B cell (primary cell): ENCODE measurements around the gene HOXC13. TPM values are rescaled to one million over a fixed set of nuclear protein-coding genes. Genes with fewer than 3 reads are reported as not detected.

Experiments used
- ATAC-seq: fragments of 200-7000 bp; cut with Tn5 transposase; one replicate; pipeline ENCODE4 v1.10.0; 2021; ENCODE audit warnings: low read depth, mild to moderate bottlenecking, moderate number of reproducible peaks, moderate library complexity
- CTCF ChIA-PET: fragments of 350-600 bp; sonication (Branson Sonifier 250); formaldehyde crosslinking; loops from one replicate; lab custom pipeline; 2021; ENCODE audit warnings: antibody characterized with exemption, inconsistent platforms; lab: Charles Lee
- POLR2A ChIA-PET: fragments of 350-600 bp; sonication (Branson Sonifier 250); formaldehyde crosslinking; loops from one replicate; lab custom pipeline; 2021; ENCODE audit warnings: antibody characterized with exemption; lab: Charles Lee
- DNase-seq: peaks from one replicate; pipeline ENCODE4 v3.0.0; 2013
- H2AFZ ChIP-seq: 2 replicates; pipeline ENCODE4 v1.6.1; 2012; ENCODE audit warnings: mild to moderate bottlenecking, low read depth, low read length; ENCODE audit not compliant: insufficient read depth, poor library complexity, severe bottlenecking
- H3K27ac ChIP-seq, 2 donors: 1 replicate in 1 of 2; 2 replicates in 1 of 2; pipeline ENCODE4 v1.5.1; 2012 to 2013; ENCODE audit warnings: low read length in 2 of 2, mild to moderate bottlenecking in 2 of 2, moderate library complexity in 1 of 2
- H3K27me3 ChIP-seq, 4 experiments: fragments of 200-600 bp in 1 of 4; sonication (generic) in 1 of 4; replicated peaks in 1 of 4; 1 replicate in 2 of 4; 2 replicates in 2 of 4; pipeline versions ENCODE4 v1.6.1 to v1.7.0; 2013 to 2016; ENCODE audit warnings: low read length in 3 of 4, mild to moderate bottlenecking in 2 of 4, mixed read lengths in 1 of 4, moderate library complexity in 1 of 4; ENCODE audit not compliant: insufficient read depth in 4 of 4, control insufficient read depth in 3 of 4; ENCODE audit errors: control extremely low read depth in 1 of 4
- H3K36me3 ChIP-seq, 2 experiments: replicated peaks in 1 of 2; 1 replicate in 1 of 2; 2 replicates in 1 of 2; pipeline versions ENCODE4 v1.6.1 to v1.7.1; 2013; ENCODE audit warnings: low read length in 1 of 2; ENCODE audit not compliant: insufficient read depth in 2 of 2, control insufficient read depth in 1 of 2; ENCODE audit errors: control extremely low read depth in 1 of 2, extremely low read depth in 1 of 2
- H3K4me1 ChIP-seq, 2 donors: fragments of 200-600 bp in 1 of 2; sonication (generic) in 1 of 2; 1 replicate in 1 of 2; 2 replicates in 1 of 2; pipeline versions ENCODE4 v1.5.1 to v1.6.1; 2013 to 2017; ENCODE audit warnings: low read length in 2 of 2; ENCODE audit not compliant: control insufficient read depth in 2 of 2, insufficient read depth in 2 of 2
- H3K4me2 ChIP-seq: replicated peaks from 2 replicates; pipeline ENCODE3; 2012; ENCODE audit warnings: mild to moderate bottlenecking, low read depth, low read length; ENCODE audit not compliant: poor library complexity, severe bottlenecking
- H3K4me3 ChIP-seq, 5 experiments: fragments of 200-600 bp in 1 of 5; sonication (generic) in 1 of 5; 1 replicate in 3 of 5; 2 replicates in 2 of 5; pipeline versions ENCODE4 v1.5.1 to v1.7.0; 2011 to 2016; ENCODE audit warnings: low read length in 4 of 5, mild to moderate bottlenecking in 4 of 5, low read depth in 2 of 5, control low read depth in 1 of 5, moderate library complexity in 1 of 5; ENCODE audit not compliant: insufficient read depth in 1 of 5; ENCODE audit errors: control extremely low read depth in 1 of 5, extremely low read depth in 1 of 5
- H3K79me2 ChIP-seq: fragments of 200-600 bp; sonication (generic); one replicate; pipeline ENCODE4 v1.6.0; 2016; ENCODE audit warnings: low read length; ENCODE audit not compliant: control insufficient read depth, insufficient read depth
- H3K9ac ChIP-seq: fragments of 200-600 bp; sonication (generic); 2 replicates; pipeline ENCODE4 v1.6.1; 2017; ENCODE audit warnings: mild to moderate bottlenecking, low read length, moderate library complexity
- H3K9me3 ChIP-seq, 3 donors: one replicate each; pipeline versions ENCODE4 v1.6.1 to v1.7.1; 2013; ENCODE audit warnings: low read length in 2 of 3; ENCODE audit not compliant: control insufficient read depth in 2 of 3, insufficient read depth in 1 of 3; ENCODE audit errors: control extremely low read depth in 1 of 3
- H4K20me1 ChIP-seq: 2 replicates; pipeline ENCODE4 v1.6.0; 2012; ENCODE audit warnings: mild to moderate bottlenecking, low read length; ENCODE audit not compliant: insufficient read depth, control insufficient read depth, poor library complexity, severe bottlenecking
- H3K27ac Mint-ChIP-seq: one replicate; pipeline ENCODE4 v1.8.0; 2021; ENCODE audit warnings: mixed read lengths
- H3K27me3 Mint-ChIP-seq: one replicate; pipeline ENCODE4 v1.8.0; 2021; ENCODE audit warnings: mixed read lengths
- H3K4me1 Mint-ChIP-seq: one replicate; pipeline ENCODE4 v1.8.0; 2021; ENCODE audit warnings: mixed read lengths
- H3K4me3 Mint-ChIP-seq: one replicate; pipeline ENCODE4 v1.8.0; 2021; ENCODE audit warnings: mixed read lengths
- H3K9me3 Mint-ChIP-seq: one replicate; pipeline ENCODE4 v1.8.0; 2022; ENCODE audit warnings: mixed read lengths; ENCODE audit not compliant: insufficient read depth
- EZH2 ChIP-seq: IDR thresholded peaks from 2 replicates; pipeline ENCODE4 v1.6.1; 2012; ENCODE audit warnings: borderline replicate concordance, low read depth, mild to moderate bottlenecking, moderate library complexity, low read length; ENCODE audit not compliant: insufficient read depth, poor library complexity, severe bottlenecking
- WGBS: methylation state at CpG from one replicate; pipeline ENCODE4 v1.1.5; 2013; ENCODE audit warnings: missing lambda C conversion rate; ENCODE audit not compliant: insufficient coverage; 5-methylcytosine and 5-hydroxymethylcytosine counted together
- intact Hi-C: fragments of 100-400 bp; cut with micrococcal nuclease; formaldehyde crosslinking; loops from one replicate; pipeline ENCODE4 v1.10.0; 2022
- polyA plus RNA-seq: library from polyadenylated mRNA; depleted of rRNA; stranded (reverse); fragments of >200 nt; gene quantifications from 2 replicates; pipeline ENCODE4 v1.2.3, GENCODE V29; 2012
- total RNA-seq, 2 donors: library from RNA; stranded (reverse); fragments of 120-200 nt in 1 of 2; gene quantifications; 1 replicate in 1 of 2; 2 replicates in 1 of 2; pipeline versions ENCODE4 v1.2.3 to v1.2.4, GENCODE V29; 2013 to 2022
- TF ChIP-seq, protein P1 (sequence below): fragments of 200-600 bp; IDR thresholded peaks from one replicate; pipeline ENCODE4 v1.8.0; 2022; ENCODE audit warnings: antibody characterized with exemption, mild to moderate bottlenecking

The HOXC13 gene
- total and polyA plus RNA-seq, 2 donors (not counting 1 experiment from before 2014, with no cell fraction given) = not detected

DNA sequence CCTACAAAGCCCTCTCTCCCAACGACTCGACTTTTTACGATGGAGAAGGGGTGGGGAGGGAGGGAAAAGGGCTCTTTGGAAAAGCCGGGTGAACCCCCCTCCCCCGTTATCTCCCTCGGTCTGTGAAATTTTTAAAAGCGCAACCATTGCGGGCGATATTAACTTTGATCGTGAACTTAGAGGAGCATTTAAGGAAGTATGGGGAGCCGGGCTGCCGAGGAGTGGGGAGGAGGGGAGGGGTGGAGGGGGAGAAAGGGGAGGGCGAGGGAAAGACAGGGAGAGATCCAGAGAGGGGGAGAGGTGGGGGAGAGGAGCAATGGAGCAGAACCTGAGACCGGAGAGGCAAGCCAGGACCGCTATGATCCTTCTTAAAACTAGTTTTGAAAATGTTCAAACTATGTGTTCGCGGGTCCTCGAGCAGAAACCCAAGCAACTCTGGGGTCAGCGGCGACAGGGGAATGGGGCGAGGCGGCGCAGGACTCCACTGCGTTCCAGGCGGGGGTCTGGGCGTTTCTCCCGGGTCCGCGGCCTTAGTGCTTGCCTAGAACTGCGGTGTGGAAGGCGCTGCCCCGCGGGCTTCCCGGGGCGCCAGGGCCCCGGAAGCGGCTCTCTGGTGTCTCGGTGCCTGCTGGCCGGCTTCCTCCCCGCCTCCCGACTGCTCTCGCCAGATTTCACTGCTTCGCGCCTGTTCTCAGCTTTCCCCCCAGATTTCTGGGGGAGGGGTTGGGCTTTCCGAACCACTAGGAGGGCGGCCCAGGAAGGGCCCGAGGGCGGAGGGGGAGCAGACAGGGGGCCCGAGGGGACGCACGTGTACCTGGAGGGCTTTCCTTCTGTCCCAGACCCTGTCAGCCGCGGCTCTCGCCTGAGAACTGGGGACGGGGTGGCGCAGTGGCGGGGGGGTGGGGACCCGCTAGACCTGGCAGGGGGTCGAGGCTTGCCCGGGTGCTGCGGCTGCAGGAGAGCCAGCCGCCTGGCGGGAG, 35.7 kb downstream of the HOXC13 start, which contains the start of gene HOTAIR:
TSS of gene HOTAIR (minus strand) at position 871 of the 980 bp plus-strand sequence.
- peaks cover 0 to 98% (median 85%) of the 10 kb centered on the region in 4 experiments for H3K27me3 ChIP-seq
- no peak within 1 kb of the TSS for H3K27ac ChIP-seq
- TF ChIP-seq, protein P1, sequence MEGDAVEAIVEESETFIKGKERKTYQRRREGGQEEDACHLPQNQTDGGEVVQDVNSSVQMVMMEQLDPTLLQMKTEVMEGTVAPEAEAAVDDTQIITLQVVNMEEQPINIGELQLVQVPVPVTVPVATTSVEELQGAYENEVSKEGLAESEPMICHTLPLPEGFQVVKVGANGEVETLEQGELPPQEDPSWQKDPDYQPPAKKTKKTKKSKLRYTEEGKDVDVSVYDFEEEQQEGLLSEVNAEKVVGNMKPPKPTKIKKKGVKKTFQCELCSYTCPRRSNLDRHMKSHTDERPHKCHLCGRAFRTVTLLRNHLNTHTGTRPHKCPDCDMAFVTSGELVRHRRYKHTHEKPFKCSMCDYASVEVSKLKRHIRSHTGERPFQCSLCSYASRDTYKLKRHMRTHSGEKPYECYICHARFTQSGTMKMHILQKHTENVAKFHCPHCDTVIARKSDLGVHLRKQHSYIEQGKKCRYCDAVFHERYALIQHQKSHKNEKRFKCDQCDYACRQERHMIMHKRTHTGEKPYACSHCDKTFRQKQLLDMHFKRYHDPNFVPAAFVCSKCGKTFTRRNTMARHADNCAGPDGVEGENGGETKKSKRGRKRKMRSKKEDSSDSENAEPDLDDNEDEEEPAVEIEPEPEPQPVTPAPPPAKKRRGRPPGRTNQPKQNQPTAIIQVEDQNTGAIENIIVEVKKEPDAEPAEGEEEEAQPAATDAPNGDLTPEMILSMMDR = no peak
- TF ChIP-seq EZH2 = peak; percentile 6
- H3K79me2 ChIP-seq = no peaks in the 10 kb centered on the region
- peaks cover 25 to 41% of the 10 kb centered on the region in 2 donors for H3K4me1 ChIP-seq
- 7% methylated on average over 51 of the region's 63 CpGs for WGBS
- ATAC-seq = peak; percentile 45
- peak within 1 kb of the TSS in 4 of 5 experiments; percentile 18 to 54 (median 40) for H3K4me3 ChIP-seq
- Mint-ChIP-seq H3K4me1 (peaks cover 21% of the 10 kb centered on the region), H3K4me3 (peak within 1 kb of the TSS; percentile 74), H3K27ac (peak within 1 kb of the TSS; percentile 62), H3K9me3 (peaks cover 2% of the 10 kb centered on the region), H3K27me3 (peaks cover 85% of the 10 kb centered on the region)
- H3K36me3 ChIP-seq = no peaks in the 10 kb centered on the region
- H3K4me2 ChIP-seq = peak within 1 kb of the TSS; percentile 79
- intact Hi-C loops = loop anchor here (2.0 to 5.0 kb wide), 2 partner anchors 22 to 38 kb away; no protein-coding TSS in a partner anchor
- peak within 1 kb of the TSS; percentile 51 for H3K9ac ChIP-seq
- CTCF ChIA-PET = interaction anchor here (0.7 kb wide), 1 partner anchor 90 kb away, joined by 4 read pairs; no protein-coding TSS in a partner anchor
- H4K20me1 ChIP-seq = no peaks in the 10 kb centered on the region
- POLR2A ChIA-PET = interaction anchor here (0.6 kb wide), 1 partner anchor 178 kb away, joined by 3 read pairs; no protein-coding TSS in a partner anchor
- H2AFZ ChIP-seq = peak within 1 kb of the TSS; percentile 47
- peak; percentile 56 for DNase-seq
- H3K9me3 ChIP-seq = peaks cover 0 to 74% (median 13%) of the 10 kb centered on the region in 3 donors
